ENCODE measurements around the gene PPT1.

The PPT1 gene

DNA sequence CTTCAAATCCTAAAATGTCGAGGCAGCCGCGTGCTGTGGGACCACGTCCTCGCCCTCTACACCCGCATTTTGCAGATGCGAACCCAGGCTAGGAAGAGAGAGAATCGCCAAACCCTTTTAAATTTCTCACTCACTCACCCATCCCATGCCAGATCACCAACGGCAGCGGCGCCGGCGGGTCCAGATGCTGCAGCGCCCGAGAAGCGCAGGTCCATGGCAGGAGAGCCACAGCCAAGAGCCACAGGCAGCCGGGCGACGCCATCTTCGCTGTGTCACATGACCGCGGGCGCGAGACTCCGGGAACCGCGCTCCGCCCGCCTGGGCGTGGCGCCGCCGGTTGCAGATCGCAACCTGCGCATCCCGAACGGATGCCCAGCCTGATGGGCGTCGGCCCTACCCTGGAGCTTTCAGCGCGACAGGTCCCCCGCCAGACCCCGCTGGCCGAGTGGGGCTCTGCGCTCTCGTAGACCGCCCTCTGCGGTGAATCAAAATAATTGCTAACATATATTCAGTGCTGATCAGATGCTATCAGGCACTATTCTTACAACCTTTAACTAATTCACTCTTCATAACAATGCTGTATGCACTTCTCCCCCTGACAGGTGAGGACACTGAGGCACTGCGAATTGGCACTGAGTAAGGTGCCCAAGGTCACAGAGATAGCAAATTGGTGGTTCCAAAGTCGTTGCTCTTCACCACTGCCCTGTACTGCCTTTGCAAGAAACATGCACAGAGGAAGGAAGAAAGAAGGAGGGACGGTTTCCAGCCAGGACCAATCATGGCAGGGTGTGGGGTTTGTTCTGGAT lies at the start of gene PPT1:
Gene PPT1, minus strand, starts transcription at position 276 of the 806 bp plus-strand sequence. Its CDS starts 14 bp downstream, at position 262.
- peak; percentile 44 for DNase-seq (ENCODE audit: low read depth)

DNA sequence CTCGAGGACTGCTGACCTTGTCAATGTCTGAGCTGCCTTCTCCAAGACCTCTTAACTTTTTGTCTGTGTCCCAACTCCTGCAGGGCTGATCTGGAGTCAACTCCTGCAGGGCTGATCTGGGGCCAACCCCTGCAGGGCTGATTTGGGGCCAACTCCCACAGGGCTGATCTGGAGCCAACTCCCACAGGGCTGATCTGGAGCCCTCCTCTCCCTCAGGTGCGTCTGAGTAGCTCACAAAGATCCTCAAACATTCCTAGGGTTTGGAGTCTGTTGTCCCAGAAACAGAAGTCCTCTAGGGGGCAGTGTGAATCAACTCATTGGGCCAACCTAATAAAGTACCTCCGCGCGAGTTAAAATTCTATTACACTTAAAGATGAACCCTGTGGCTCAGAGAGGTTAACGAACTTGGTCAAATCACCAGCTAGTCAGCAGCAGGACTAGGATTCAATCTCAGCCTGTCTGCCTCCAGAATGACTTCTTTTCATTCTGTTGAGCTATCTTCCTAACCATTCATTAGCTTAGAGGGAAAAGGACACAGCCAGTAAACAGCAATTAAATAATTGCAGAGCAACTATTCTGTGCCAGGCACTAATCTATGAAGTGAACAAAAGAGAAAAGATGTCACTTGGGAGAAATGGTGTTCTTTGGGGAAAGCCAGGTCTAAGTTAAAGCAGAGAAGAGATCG lies 47.0 kb upstream of the PPT1 start:
- DNase-seq (ENCODE audit: low read depth): peak; percentile 24

GRCh38 chr1:40141878-40142535 lies 45.0 kb upstream of the PPT1 start:
- DNase-seq (ENCODE audit: low read depth): no peak

DNA sequence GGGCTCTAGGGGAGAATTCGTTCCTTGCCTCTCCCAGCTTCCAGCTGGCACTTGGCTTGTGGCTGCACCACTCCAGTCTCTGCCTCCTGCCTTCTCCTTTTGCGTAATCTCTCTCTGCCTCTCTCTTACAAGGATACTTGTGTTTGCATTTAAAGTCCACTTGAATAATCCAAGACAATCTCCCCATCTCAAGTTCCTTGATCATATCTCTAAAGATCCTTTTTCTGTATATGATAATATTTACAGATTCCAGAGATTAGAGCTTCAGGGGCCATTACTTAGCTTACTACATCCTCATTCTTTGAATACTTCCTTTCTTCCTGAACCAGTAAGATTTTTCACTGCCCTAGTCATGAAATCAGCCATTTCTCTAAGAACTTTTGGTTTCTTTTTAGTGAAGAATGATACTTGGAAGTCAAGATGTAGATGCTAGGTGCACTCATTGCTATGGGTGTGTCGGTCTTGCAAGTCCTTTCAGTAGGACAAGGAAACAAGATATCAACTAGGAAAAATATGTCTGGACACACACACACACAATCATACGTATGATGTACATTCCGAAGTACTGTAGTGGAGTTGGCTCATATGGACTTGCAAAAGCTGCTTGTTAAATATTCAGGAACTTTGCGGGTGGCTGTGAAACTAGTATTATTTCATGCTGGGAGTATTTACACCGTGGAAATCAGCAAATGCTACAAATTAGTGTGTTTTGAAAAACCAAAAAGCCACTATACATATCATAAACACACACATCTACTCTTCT lies 43.3 kb upstream of the PPT1 start:
- DNase-seq (ENCODE audit: low read depth): no peak

DNA sequence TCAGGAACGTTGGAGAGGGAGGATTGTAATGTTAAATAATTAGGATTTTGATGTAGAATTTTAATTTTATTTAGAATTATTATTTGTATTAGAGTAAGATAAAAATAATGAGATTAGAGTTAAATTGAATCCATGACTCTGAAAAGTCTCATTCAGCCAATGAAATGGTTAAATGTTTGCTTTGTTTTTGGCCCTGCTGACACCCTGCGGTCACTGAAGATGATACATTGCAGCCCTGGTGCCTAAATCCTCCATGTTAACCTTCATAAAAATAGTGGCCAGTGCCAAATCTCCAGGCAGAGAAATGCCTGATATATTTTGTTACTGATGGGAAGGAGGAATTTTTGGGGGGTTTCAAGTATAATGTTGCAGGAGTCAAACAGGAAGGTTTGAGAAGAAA lies 36.8 kb upstream of the PPT1 start:
- no peak for DNase-seq (ENCODE audit: low read depth)

- no peak for DNase-seq (ENCODE audit: low read depth)
These were observed 36.2 kb upstream of the PPT1 start for GRCh38 chr1:40133312-40133665.

- DNase-seq (ENCODE audit: low read depth): no peak
These were observed 35.6 kb upstream of the PPT1 start for GRCh38 chr1:40132383-40133311.

DNA sequence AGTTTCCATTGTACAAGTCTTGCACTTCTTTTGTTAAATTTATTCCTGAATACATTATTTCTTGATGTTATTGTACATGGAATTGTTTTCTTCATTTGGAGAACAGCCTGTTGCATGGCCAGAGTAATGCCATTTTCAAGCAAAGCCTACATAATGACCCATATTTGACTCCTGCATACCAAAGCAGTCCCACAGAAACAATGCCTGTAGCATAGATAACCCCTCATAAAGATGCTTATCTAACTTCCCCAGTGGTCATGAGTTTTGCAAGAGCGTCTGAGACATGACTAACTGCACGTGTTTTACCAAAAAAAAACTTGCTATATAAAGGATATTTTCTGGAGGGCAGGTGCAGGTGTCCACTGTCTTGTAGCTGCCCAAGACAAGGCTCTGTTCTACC lies 33.8 kb upstream of the PPT1 start:
- DNase-seq (ENCODE audit: low read depth): no peak

- DNase-seq (ENCODE audit: low read depth): no peak
These were observed 25.8 kb upstream of the PPT1 start for GRCh38 chr1:40122855-40123254.

- no peak for DNase-seq (ENCODE audit: low read depth)
These were observed 23.1 kb upstream of the PPT1 start for GRCh38 chr1:40120128-40120527.

- DNase-seq (ENCODE audit: low read depth): no peak
These were observed 17.3 kb upstream of the PPT1 start for GRCh38 chr1:40114400-40114799.

DNA sequence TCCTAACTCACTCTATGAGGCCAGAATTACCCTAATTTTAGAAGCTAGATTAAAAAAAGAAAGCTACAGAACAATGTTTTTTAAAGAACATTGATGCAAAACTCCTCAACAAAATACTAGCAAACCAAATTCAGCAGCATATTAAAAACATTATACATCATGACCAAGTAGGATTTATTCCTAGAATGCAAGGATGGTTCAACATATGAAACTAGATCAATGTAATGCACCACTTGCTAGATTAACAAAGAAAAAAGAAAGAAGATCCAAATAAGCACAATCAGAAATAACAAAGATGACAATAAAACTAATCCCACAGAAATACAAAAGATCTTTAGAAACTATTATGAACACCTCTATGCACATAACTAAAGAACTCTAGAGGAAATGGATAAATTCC lies 13.3 kb upstream of the PPT1 start:
- DNase-seq (ENCODE audit: low read depth): no peak

DNA sequence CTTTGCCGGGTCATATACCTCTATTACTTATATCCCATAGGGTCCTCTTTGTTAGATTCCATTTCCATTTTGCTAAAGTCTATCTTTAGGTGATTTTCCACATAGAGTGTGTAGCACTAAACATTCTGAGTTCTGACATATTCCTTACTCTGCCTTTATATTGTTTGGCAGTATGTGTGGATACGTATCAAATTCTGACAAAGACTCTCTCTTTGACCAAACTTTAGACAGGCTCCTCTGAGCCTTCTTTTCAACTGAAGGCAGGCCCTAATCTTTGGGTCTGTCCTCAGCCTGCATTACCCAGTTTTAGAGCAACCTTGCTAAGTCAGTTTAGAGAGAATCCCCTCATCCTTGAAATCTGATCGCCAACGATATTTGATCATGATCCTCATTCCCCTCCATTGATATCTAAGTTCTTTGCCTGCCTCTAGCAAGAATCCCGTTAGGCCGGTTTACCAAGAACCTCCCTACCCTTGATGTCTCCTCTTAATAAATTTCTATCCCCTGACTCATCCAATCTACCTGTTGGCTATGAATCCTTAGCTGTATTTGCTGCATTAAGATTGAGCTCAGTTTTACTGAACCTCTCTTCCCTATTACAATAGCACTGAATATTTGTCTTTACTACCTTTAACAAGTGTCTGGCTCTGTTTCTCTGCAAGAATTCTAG lies 10.4 kb upstream of the PPT1 start:
- DNase-seq (ENCODE audit: low read depth): no peak

GRCh38 chr1:40105028-40105427 lies 8.0 kb upstream of the PPT1 start:
- DNase-seq (ENCODE audit: low read depth): no peak

GRCh38 chr1:40102896-40103295 lies 5.8 kb upstream of the PPT1 start:
- DNase-seq (ENCODE audit: low read depth): no peak

DNA sequence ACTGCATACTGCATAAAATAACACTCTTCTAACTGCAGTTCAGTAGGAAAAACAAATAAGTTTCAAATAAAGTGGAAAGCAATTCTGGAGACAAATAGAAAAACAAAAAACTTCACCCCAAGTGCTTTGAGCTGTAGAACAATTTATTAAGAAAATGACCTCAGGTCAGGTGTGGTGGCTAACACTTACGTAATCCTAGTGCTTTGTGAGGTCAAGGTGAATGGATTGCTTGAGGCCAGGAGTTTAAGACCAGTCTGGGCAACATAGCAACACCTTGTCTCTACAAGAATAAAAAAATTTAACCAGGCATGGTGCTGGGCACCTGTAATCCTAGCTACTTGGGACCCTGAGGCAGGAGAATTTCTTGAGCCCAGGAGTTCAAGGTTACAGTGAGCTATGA lies 5.0 kb upstream of the PPT1 start:
- no peak for DNase-seq (ENCODE audit: low read depth)

- DNase-seq (ENCODE audit: low read depth): no peak
These were observed 441 bp downstream of the PPT1 start for GRCh38 chr1:40096646-40096976.

- no peak for DNase-seq (ENCODE audit: low read depth)
These were observed 1.2 kb downstream of the PPT1 start for GRCh38 chr1:40095806-40096205.

DNA sequence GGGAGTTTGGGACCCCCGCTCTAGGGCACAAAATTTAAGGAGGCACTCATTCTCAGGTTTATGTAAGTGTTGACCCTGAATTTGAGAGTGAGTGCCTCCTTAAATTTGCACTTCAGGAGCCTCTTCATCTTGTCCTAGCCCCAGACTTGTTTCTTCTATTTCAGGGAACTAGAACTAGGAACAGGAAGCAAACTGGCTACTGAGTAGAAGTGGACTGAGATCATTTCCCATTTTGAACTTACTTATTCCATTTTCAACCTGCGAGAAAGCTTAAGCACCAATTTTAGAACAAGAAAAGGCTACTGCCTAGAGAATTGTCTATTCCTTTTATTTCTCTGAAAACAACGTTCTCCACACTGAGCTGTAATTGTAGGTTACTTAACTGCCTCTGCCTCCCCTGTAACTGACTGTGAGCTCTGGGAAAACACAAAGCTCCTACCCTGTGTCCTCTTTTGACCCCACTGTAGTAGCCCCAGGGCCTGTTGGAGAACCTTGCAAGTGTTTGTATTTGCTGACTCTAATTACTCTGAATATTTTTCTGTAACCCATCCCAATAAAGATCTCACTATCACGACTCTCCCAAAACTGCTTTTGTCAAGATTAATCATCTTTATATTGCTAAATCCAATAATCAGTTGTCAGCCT lies 2.5 kb downstream of the PPT1 start:
- no peak for DNase-seq (ENCODE audit: low read depth)

Measured in stimulated activated CD8-positive, alpha-beta memory T cell treated with anti-CD3 and anti-CD28 coated beads, Interleukin-15, amount 100 ng/mL, for 1 hour (primary cell).